Measurements from ENCODE around the gene SAMD4A.

DNA sequence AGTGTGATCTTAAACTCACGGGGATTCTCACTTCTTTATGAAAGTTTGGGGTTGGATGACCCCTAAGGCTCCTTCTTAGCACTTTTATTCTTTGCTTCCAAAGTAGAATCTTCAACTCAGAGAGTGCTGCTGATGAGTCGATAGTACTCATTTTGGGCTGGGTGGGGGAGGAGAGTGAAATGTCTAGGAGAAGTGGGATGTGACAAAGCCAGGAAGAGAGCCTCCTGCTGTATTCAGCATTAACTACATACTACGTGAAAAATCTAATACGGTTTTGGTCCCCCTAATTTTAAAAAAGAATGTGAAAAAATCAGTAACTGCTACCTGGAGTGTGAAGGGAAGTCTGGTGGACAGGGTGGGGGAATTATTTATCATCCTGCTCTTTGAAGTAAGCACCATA is 148.3 kb downstream of the SAMD4A start:
- TF ChIP-seq EZH2 (IDR thresholded peaks at IDR 0.05; ENCODE audit: insufficient read depth, poor library complexity, severe bottlenecking) (no peak), EZH2phosphoT487 (IDR thresholded peaks at IDR 0.05; ENCODE audit: insufficient read depth, low read depth) (no peak)
